Superior temporal gyrus (tissue), 1 donor: ENCODE results near the gene COX7A1.
A peak's percentile ranks its signal among the peaks of the same experiment; 100 is the strongest.
"Not testable (repeated sequence)": the region's sequence is repeated elsewhere in the genome, so short reads cannot be mapped to it uniquely, and the experiment has no call there.

Experiments
- DNase-seq: peaks from one replicate; pipeline ENCODE4 v3.0.0-alpha.2; 2016; ENCODE audit errors: extremely low spot score

COX7A1 gene

DNA sequence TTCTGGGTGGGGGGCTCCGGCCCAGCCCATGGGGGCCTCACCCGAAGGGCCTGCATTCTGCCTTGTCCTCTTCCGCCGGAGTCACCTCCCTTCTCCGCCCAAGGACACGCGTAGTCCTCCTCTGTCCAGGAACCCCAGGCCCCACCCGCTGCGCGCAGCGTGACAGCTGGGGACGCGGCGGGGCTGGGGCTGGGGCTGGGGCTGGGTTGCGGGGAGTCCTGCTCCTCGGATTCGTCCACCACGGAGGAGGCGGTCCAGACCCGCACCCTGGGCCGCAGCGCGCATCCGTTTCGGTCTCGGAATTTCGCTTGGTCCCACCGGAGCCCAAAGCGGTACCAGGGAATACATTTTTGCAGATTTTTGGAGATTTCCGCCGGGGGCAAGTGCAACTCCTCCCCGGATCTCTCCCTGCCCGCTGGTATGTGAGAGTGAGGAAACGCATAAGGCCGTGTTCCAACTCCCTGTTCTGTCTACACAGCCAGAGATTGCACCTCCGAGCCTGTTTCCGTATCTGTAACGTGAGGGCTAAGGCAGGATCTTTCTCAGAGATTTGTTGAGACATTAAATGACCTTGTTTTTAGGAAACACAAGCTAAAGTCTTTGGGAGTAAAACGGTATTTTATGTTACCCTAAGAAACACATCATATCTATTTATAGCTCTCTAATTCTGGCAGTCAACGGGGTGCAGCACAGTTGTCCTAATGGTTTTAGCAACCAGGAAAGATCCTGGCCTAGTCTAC, at the start of gene COX7A1:
COX7A1 (minus strand) TSS at position 96 of the 740 bp plus-strand sequence; CDS start at position 56, 40 bp downstream.
- DNase-seq = peak; percentile 38

DNA sequence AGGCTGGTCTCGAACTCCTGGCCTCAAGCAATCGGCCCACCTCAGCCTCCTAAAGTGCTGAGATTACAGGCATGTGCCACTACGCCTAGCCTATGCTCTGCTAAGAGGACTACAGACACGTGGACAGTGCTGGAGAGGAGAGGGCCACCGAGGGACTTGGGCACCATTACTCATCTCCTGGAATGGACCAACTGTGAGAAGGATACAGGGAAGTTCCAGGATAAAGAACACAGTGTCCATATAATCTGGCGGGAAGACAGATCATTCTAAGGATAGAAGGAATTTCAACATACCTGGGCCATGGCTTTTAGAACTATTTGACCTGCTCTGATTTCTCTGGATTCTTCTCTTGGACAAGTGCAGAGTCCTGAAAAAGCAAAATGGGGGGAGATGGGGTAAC, 49.4 kb upstream of the COX7A1 start:
- DNase-seq = no peak

DNA sequence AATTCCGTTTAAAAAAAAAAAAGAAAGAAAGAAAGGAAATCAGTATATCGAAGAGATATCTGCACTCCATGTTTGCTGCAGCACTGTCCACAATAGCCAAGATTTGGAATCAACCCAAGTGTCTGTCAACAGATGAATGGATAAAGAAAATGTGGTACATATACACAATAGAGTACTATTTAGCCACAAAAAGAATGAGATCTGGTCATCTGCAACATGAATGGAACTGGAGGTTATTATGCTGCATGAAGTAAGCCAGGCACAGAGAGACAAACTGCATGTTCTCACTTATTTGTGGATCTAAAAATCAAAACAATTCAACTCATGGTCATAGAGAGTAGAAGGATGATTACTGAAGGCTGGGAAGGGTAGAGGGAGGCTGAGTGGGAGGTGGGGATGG, 45.9 kb upstream of the COX7A1 start:
- DNase-seq = peak; percentile 96

DNA sequence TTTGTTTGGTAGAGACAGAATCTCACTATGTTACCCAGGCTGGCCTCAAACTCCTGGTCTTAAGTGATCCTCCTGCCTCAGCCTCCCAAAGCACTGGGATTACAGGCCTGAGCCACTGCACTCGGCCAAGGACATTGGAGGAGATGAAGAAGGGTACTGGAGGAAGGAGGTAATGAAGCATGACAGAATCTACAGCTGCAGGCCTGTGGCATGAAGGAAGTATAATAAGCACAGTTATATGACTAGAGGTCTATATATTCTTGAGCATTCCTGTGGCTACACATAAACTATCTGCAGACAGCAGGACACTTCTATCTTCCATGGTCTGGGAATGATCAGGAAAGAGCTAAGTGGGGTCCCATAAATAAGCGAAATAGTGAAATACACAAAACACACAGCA, 44.0 kb upstream of the COX7A1 start:
- no peak for DNase-seq

DNA sequence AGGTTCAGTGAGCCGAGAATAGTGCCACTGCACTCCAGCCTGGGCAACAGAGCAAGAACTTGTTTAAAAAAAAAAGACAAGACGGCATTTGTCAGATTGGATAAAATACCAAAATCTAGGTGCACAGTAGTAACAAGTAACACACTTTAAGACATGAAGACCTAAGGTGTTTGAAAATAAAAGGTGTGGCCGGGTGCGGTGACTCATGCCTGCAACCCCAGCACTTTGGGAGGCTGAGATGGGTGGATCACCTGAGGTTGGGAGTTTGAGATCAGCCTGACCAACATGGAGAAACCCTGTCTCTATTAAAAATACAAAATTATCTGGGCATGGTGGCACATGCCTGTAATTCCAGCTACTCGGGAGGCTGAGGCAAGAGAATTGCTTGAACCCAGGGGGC, 34.5 kb upstream of the COX7A1 start:
- not testable (repeated sequence) for DNase-seq

DNA sequence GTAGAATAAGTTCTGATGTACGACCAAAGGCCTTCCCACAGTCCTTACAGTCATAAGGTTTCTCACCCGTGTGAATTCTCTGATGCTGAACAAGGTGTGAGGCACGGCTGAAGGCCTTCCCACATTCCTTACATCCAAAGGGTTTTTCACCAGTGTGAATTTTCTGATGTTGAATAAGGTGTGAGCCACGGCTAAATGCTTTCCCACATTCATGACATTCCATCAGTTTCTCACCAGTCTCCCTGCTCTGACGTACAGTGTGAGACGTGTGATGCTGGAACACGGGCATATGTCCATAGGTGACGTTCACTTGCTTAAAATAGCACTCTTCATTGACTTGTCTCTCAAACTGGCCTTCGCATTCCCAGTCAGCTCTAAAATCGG, 31.0 kb upstream of the COX7A1 start:
- no peak for DNase-seq

DNA sequence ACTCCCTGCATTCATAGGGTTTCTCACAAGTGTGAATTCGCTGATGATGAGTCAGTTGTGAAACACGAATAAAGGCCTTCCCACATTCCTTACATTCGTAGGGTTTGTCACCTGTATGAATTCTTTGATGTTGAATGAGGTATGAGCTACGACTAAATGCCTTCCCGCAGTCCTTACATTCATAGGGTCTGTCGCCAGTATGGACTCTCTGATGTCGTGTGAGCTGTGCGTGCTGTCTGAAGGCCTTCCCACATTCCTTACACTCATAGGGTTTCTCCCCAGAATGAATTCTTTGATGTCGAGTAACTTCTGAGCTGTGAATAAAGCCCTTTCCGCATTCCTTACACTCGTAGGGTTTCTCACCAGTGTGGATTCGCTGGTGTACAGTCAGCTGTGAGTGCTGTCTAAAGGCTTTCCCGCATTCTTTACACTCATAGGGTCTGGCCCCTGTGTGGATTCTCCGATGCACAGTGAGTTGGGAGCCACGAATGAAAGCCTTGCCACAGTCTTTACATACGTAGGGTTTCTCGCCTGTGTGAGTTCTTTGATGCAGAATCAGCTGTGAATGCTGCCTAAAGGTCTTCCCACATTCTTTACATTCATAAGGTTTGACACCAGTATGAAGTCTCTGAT, 30.5 kb upstream of the COX7A1 start:
- DNase-seq = no peak

DNA sequence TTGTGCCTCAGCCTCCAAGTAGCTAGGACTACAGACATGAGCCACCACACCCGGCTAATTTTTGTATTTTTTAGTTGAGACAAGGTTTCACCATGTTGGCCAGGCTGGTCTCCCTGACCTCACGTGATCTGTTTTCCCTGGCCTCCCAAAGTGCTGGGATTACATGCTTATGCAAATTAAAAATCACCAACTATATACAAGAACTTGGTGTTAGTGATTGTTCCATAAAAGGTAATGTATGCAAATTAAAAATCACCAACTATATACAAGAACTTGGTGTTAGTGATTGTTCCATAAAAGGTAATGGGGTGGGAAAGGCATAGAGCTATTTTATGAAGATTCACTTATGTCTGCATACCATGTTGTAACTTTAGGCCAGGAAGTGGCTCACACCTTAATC, 26.8 kb upstream of the COX7A1 start:
- not testable (repeated sequence) for DNase-seq

DNA sequence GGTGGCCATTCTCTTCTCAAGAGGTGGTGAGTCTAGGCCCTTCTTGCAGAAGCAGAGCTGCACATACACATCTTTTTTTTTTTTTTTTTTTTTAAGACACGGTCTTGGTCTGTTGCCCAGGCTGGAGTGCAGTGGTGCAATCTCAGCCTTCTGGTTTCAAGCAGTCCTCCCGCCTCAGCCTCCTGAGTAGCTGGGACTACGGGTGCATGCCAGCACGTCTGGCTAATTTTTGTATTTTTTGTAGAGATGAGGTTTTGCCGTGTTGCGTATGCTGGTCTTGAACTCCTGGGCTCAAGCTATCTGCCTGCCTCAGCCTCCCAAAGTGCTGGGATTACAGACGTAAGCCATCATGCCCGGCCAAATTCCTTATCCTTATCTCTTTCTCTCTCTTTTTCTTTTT, 21.6 kb upstream of the COX7A1 start:
- DNase-seq = not testable (repeated sequence)

DNA sequence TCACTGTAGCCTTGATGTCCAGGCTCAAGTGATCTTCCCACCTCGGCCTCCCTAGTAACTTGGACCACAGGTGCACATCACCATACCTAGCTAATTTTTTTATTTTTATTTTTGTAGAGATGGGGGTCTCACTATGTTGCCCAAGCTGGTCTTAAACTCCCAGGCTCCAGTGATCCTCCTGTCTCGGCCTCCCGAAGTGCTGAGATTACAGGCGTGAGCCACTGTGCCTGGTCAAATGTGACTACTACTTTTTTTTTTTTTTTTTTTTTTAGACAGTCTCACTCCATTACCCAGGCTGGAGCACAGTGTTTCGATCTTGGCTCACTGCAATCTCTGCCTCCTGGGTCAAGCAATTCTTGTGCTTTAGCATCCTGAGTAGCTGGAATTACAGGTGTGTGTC, 20.6 kb upstream of the COX7A1 start:
- no peak for DNase-seq

DNA sequence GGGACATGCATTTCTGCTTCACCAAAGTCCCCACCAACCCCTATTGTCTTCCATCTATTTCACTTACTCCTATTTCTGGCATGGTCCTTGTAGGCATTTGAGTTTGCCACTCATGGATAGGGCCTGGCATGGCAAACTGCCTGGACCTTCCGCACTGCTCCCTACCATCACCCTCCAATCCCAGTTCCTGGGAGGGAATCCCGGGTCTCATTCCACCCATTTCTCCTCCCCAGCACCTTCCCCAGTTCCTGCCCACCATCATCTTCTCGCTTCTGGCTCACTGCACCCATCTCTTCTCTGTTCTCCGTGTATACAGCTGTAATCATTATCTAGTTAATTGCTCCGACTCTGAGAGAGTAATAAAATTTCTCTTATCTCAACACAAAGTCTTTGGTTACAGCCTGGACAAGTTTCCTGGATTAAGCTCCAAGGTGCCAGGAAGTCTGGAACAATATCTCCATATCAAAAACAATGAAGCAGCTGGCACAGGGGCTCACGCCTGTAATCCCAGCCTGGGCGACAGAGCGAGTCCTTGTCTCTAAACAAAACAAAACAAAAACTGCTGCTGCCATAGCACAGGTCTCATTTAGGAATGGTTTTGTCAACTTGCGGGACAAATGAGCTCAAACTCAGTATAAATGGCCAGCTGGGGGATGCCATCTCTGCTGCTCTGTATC, 17.0 kb upstream of the COX7A1 start:
- DNase-seq = no peak

DNA sequence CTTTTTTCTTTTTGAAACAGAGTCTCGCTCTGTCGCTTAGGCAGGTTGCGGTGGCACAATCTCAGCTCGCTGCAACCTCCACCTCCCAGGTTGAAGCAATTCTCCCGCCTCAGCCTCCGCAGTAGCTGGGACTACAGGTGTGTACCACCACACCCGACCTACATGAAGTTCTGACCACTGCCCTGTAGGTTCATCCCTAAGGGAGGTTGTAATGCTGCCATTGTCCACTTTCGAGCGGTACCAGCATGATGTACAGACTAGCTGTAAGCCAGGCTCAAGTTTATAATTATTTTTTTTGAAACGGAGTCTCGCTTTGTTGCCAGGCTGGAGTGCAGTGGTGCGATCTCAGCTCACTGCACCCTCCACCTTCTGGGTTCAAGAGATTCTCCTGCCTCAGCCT, 11.6 kb upstream of the COX7A1 start:
- DNase-seq = no peak

DNA sequence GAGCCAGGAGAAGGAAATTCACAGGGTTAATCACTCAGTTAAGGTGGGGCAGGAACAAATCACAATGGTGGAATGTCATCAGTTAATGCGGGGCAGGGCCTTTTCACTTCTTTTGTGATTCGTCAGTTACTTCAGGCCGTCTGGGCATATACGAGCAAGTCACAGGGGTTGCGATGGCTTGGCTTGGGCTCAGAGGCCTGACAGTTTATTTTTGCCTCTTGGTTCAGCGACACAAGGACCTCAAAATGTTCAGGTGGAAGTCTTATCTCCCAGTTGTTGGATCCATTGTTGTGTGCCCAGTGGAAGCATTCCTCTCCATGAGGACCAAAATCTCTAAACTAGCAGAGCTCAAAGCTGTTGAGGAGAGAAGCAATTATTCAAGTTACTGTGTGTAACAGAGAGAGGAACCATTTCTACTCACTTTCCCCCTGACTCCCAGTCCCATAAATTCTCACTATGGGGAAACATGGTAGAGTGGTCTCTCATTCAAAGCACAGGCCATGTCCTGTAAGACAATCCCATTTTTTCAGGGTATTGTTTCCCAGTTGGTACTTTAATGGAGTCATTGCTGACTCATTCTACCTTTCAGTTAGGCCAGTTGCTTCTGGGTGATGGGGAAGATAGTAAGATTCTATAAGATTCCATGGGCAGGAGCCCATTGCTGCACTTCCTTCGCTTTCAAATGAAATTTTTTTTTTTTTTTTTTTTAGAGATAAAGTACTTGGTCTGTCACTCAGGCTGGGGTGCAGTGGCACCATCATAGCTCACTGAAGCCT, 8.8 kb upstream of the COX7A1 start:
- DNase-seq = peak; percentile 2

DNA sequence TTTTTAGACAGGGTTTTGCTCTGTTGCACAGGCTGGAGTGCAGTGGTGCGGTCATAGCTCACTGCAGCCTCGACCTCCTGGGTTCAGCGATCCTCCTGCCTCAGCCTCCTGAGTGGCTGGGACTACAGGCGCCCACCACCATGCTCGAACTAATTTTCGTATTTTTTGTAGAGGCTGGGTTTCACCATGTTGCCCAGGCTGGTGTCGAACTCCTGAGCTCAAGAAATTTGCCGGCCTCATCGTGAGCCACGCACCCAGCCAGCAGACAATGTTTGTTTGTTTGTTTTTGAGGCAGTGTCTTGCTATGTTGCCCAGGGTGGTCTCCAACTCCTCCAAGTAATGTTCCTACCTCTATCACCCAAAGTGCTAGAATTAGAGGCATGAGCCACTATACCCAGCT, 879 bp upstream of the COX7A1 start:
- DNase-seq = no peak

DNA sequence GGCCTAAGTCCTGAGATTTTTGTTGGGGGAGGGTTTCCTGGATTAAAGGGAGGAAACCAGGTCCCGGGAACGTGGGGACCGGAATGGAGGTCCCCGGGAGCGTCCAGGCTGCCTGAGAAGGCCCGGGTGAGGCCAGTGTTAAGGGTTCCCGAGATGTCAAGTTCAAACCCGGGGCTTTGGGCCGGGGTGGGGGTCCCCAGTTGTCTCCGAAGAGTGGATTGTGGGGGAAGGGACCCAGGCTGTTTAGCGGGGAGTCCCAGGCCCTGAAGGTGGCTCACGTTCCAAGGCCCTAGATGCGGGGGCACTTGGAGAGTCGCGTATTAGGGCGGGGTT, 262 bp downstream of the COX7A1 start:
- DNase-seq = no peak

DNA sequence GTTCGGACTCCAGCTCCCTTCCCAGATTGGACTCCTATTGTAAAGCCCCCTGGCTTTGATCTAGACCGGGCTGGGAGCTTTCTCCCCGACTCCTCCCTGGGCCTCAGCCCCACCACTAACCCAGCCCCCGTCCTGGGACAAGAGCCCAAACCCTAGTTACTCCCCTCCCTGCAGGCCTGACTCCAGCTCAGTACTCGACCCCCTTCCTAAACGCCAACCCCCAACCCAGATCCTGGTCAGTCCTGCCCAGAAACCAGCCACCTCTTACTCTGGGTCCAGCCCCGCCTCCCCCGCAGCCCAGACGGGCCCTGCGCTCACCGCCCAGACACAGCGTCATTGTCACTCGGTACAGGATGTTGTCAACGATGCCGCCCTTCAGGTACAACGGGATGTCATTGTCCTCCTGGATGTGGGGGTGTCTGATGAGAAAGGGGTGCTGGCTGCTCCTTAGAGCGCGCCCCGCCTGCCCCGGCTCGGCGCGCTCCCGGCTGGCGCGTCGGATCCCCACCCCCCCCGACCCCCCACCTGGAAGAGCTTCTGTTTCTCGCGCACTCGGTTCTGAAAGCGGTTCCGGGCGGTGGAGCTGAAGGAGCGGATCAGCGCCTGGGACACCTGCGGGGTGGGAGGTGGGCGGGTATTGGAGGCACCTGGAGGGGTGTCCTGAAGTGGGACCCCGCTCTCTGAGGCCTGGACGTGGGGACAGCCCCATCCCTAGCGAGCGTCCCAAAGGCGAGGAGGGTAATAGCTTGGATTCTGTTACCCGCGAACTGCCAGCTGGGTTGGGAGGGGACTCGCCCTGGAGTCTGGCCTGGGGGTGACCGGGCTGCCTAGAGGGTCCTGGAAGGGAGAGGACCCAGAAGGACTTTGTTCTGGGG, 866 bp downstream of the COX7A1 start:
- peak; percentile 4 for DNase-seq

DNA sequence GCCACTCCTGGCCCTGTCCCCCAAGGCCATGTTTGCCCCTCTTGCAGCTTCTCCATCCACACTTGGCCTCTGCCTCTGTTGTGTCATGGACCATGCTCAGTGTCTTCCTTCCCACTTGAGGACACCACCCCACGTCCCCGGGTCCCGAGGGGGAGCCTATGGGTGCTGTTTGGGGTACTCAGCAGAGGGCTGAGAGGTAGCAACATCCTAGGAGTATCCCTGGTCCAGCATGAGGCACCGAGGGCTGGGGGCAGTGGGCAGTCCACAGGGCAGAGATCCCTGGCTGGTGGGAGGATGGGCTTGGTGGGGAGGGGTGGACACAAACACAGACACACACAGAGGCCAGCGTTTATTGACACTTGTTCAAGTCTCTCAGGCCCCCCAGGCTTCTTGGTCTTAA, 1.7 kb downstream of the COX7A1 start:
- peak; percentile 4 for DNase-seq

DNA sequence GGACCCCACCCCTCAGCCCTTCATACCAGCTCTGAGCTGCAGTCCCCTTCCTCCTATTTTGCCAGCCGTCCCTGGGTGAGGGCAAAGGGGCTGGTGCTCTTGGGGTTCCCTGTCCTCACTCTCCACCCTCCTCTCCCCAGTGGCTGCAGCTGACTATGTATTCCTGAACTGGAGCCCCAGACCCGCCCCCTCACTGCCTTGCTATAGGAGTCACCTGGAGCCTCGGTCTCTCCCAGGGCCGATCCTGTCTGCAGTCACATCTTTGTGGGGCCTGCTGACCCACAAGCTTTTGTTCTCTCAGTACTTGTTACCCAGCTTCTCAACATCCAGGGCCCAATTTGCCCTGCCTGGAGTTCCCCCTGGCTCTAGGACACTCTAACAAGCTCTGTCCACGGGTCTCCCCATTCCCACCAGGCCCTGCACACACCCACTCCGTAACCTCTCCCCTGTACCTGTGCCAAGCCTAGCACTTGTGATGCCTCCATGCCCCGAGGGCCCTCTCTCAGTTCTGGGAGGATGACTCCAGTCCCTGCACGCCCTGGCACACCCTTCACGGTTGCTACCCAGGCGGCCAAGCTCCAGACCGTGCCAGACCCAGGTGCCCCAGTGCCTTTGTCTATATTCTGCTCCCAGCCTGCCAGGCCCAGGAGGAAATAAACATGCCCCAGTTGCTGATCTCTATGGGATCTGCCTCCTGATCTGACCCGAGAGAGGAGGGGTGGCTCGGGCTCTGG, 2.4 kb downstream of the COX7A1 start:
- DNase-seq = peak; percentile 2

DNA sequence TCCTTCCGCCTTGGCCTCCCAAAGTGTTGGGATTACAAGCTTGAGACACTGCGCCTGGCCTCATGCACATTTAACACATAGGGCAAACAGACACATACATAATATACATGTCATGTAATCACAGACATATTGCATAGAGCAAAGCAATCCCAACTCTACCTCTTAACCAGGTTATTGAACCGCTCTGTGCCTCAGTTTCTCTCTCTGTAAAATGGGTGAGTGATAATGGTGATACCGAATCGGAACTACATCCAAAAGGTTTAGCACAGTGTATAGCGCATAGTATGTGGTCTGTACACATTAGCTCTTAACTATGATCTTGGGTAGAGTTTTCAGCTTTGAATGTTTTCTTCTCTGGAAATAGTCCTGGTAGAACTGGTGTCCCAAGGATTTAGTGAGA, 7.6 kb downstream of the COX7A1 start:
- DNase-seq = no peak

DNA sequence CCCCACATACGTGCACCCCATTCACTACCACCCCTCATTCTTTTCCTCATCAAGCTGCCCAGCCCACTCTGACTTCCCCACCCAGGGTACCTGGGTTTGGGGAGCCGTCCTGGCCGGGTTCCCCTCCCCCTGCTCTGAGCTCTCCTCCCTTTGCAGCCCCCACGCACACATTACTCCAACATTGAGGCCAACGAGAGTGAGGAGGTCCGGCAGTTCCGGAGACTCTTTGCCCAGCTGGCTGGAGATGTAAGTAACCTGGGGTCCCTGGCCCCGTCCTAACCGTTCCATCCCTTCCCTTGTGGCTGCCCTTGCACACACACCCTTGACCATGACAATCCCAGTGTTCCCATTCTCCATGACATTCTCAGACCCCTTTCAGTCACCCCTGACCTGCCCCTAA, 9.8 kb downstream of the COX7A1 start:
- no peak for DNase-seq

DNA sequence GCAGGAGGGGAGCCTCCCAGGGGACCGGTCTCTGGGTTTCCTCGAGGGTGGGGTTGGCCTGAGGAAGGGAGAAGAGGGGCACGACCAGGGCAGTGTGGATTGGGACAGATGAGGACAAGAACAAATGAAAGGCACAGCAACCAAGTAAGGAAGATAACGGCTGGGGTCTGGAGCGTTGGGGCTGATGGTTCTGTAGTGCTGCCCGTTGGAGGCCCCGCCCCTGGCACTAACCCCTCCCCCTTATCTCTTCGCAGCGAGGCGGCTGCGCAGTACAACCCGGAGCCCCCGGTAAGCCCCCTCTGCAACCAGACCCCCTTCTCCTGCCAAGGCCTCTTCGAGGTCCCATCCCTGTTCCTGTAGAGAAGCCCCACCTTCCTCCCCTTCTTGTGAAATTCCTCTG, 10.2 kb downstream of the COX7A1 start:
- DNase-seq = no peak
